ENCODE measurements around the gene ISLR2. TPM values are rescaled to one million over a fixed set of nuclear protein-coding genes. Genes with fewer than 3 reads are reported as not detected.

Gene ISLR2
- total RNA-seq, 1 donor = under 0.01 TPM

GRCh38 chr15:74123658-74124057 lies 6.7 kb upstream of the ISLR2 start:
- no peak overlapping the region for H3K27ac ChIP-seq (ENCODE audit: low read depth, low read length)
- H3K4me1 ChIP-seq (ENCODE audit: insufficient read depth, low read length) = peaks cover 9% of the 10 kb centered on the region
- no peak overlapping the region for H2AFZ ChIP-seq (ENCODE audit: low read length)
- H3K36me3 ChIP-seq (ENCODE audit: insufficient read depth, low read length) = no peaks in the 10 kb centered on the region
- no peaks in the 10 kb centered on the region for H4K20me1 ChIP-seq (ENCODE audit: insufficient read depth, low read length)
- no peaks in the 10 kb centered on the region for H3K9me3 ChIP-seq (ENCODE audit: low read depth, low read length)
- no peak for DNase-seq (ENCODE audit: insufficient read length, low spot score, missing footprints)
- H3K4me3 ChIP-seq (ENCODE audit: insufficient read depth, low read length) = no peak overlapping the region
- peaks cover 63% of the 10 kb centered on the region for H3K27me3 ChIP-seq (ENCODE audit: insufficient read depth, low read length)
- no peak overlapping the region for H3K4me2 ChIP-seq (ENCODE audit: insufficient read depth, low read length)
- no peaks in the 10 kb centered on the region for H3K79me2 ChIP-seq (ENCODE audit: insufficient read depth, low read length)
- no peak for TF ChIP-seq CTCF (IDR thresholded peaks at IDR 0.05; ENCODE audit: extremely low read depth, low read depth, low read length)

GRCh38 chr15:74124196-74124595 lies 6.2 kb upstream of the ISLR2 start:
- peaks cover 68% of the 10 kb centered on the region for H3K27me3 ChIP-seq (ENCODE audit: insufficient read depth, low read length)

GRCh38 chr15:74124759-74125158 lies 5.6 kb upstream of the ISLR2 start:
- Histone ChIP-seq H3K4me2 (ENCODE audit: insufficient read depth, low read length) (no peak overlapping the region), H2AFZ (ENCODE audit: low read length) (no peak overlapping the region), H3K9me3 (ENCODE audit: low read depth, low read length) (no peaks in the 10 kb centered on the region), H3K79me2 (ENCODE audit: insufficient read depth, low read length) (no peaks in the 10 kb centered on the region), H3K36me3 (ENCODE audit: insufficient read depth, low read length) (no peaks in the 10 kb centered on the region), H3K4me3 (ENCODE audit: insufficient read depth, low read length) (no peak overlapping the region), H3K27ac (ENCODE audit: low read depth, low read length) (no peak overlapping the region), H3K27me3 (ENCODE audit: insufficient read depth, low read length) (peaks cover 74% of the 10 kb centered on the region), H3K4me1 (ENCODE audit: insufficient read depth, low read length) (peaks cover 9% of the 10 kb centered on the region), H4K20me1 (ENCODE audit: insufficient read depth, low read length) (no peaks in the 10 kb centered on the region)
- no peak for TF ChIP-seq CTCF (IDR thresholded peaks at IDR 0.05; ENCODE audit: extremely low read depth, low read depth, low read length)
- DNase-seq (ENCODE audit: insufficient read length, low spot score, missing footprints) = no peak

More at GRCh38 chr15:74124196-74124595, 6.2 kb upstream of the ISLR2 start:
- H2AFZ ChIP-seq (ENCODE audit: low read length) = no peak overlapping the region
- no peak overlapping the region for H3K4me2 ChIP-seq (ENCODE audit: insufficient read depth, low read length)
- no peak overlapping the region for H3K4me3 ChIP-seq (ENCODE audit: insufficient read depth, low read length)
- TF ChIP-seq CTCF (IDR thresholded peaks at IDR 0.05; ENCODE audit: extremely low read depth, low read depth, low read length) = no peak
- no peak for DNase-seq (ENCODE audit: insufficient read length, low spot score, missing footprints)
- peaks cover 9% of the 10 kb centered on the region for H3K4me1 ChIP-seq (ENCODE audit: insufficient read depth, low read length)
- H3K27ac ChIP-seq (ENCODE audit: low read depth, low read length) = no peak overlapping the region
- no peaks in the 10 kb centered on the region for H3K9me3 ChIP-seq (ENCODE audit: low read depth, low read length)
- no peaks in the 10 kb centered on the region for H3K79me2 ChIP-seq (ENCODE audit: insufficient read depth, low read length)
- no peaks in the 10 kb centered on the region for H4K20me1 ChIP-seq (ENCODE audit: insufficient read depth, low read length)
- no peaks in the 10 kb centered on the region for H3K36me3 ChIP-seq (ENCODE audit: insufficient read depth, low read length)

- peak; percentile 98 for DNase-seq (ENCODE audit: insufficient read length, low spot score, missing footprints)
- Histone ChIP-seq H3K4me3 (ENCODE audit: insufficient read depth, low read length) (peak overlapping the region; percentile 66), H3K4me2 (ENCODE audit: insufficient read depth, low read length) (peak overlapping the region; percentile 84), H3K79me2 (ENCODE audit: insufficient read depth, low read length) (no peaks in the 10 kb centered on the region), H3K27me3 (ENCODE audit: insufficient read depth, low read length) (peaks cover 79% of the 10 kb centered on the region), H3K9me3 (ENCODE audit: low read depth, low read length) (no peaks in the 10 kb centered on the region), H3K4me1 (ENCODE audit: insufficient read depth, low read length) (peaks cover 9% of the 10 kb centered on the region), H4K20me1 (ENCODE audit: insufficient read depth, low read length) (peaks cover 3% of the 10 kb centered on the region), H2AFZ (ENCODE audit: low read length) (peak overlapping the region; percentile 59), H3K27ac (ENCODE audit: low read depth, low read length) (no peak overlapping the region), H3K36me3 (ENCODE audit: insufficient read depth, low read length) (no peaks in the 10 kb centered on the region)
- peak; percentile 82 for TF ChIP-seq CTCF (IDR thresholded peaks at IDR 0.05; ENCODE audit: extremely low read depth, low read depth, low read length)
Observed at GRCh38 chr15:74127255-74127953, 3.0 kb upstream of the ISLR2 start.
